ENCODE measurements around the gene NAA20.
A peak's percentile ranks its signal among the peaks of the same experiment; 100 is the strongest.

The NAA20 gene

GRCh38 chr20:19991854-19992253 is 25.3 kb upstream of the NAA20 start:
- DNase-seq (ENCODE audit: low read depth), result no peak

GRCh38 chr20:19992996-19993908 is 23.9 kb upstream of the NAA20 start:
- peak; percentile 96 for DNase-seq (ENCODE audit: low read depth)

- peak; percentile 57 for DNase-seq (ENCODE audit: low read depth)
Measured at GRCh38 chr20:19993958-19994669, 23.0 kb upstream of the NAA20 start.

GRCh38 chr20:19995220-19995863 is 21.8 kb upstream of the NAA20 start:
- DNase-seq (ENCODE audit: low read depth), result peak; percentile 62

- DNase-seq (ENCODE audit: low read depth), result no peak
Measured at GRCh38 chr20:19996222-19996621, 20.9 kb upstream of the NAA20 start.

DNA sequence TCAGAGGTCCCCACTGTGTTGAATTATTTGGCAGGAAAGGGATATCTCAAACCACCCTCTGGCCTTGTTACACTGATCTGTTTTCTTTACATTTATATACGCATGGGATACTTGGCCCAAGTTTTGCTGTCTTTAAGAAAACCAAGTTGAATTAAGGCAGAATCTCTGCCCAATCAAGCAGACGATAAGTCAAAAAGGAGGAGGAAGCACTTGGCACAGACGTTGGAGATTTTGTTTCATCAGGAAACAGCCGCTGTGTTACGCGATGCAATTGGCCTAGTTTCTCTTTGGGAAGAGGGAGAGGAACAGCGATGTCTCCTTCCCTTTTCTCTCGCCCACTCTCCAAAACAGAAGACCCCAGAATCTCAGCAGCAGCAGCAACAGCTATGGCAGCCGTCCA is 20.2 kb upstream of the NAA20 start:
- DNase-seq (ENCODE audit: low read depth), result no peak

DNA sequence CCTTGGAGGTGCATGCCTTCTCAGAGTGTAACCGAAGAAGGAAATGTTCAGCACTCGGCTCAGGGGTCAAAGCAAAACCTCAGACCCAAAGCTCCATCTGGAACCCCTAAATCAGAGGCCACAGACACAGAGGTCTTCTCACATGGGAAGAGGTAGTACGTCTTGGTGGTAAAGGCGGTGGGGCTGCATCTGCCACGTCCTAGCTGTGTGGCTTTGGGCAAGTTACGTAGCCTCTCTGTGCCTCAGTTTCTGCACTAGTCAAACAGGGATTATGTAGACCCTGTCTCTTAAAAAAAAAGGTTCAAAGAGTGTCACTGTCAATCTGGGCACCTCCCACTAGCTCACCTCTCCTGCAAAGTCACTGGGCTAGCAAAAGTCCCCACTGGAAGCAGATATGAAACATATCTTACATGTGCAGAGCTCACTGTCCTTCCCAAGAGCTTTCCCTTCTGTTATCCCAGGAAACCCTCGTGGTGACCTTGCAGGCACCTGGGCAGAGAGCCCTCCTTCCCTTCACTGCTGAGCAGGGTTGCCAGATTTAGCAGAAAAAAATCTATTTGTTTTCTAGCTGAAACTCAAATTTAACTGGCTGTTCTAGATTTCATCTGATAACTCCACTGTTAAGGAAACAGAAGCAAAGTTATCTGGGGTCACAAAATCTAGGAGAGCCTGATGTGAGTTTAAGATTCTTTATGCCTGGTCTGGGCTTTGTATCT is 18.0 kb upstream of the NAA20 start:
- no peak for DNase-seq (ENCODE audit: low read depth)

DNA sequence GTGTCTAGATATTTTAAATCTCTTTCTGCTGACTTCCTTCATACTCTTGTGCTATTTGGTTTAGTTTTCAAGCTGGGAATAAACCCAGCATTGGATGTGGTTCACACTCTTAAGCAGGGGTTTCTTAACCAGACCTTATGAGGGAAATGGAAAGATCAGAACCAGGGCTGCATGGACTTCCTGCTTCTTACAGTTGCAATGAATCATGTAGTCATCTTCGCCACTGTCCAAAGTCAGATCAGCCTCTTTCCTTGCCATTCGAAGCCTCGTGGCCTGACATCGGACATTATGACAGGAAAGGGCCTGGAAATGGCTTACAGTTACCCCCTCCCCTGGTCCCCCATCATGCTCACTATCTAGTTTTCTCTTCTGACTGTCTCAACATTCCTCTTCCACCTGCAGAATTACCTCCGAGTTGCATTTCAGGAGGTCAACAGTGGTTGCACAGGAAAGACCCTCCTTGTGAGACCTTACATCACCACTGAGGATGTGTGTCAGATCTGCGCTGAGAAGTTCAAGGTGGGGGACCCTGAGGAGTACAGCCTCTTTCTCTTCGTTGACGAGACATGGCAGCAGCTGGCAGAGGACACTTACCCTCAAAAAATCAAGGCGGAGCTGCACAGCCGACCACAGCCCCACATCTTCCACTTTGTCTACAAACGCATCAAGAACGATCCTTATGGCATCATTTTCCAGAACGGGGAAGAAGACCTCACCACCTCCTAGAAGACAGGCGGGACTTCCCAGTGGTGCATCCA is 16.8 kb upstream of the NAA20 start:
- no peak for DNase-seq (ENCODE audit: low read depth)

GRCh38 chr20:20002101-20002998 is 14.8 kb upstream of the NAA20 start:
- DNase-seq (ENCODE audit: low read depth), result peak; percentile 85

GRCh38 chr20:20003031-20003954 is 13.9 kb upstream of the NAA20 start:
- peak; percentile 73 for DNase-seq (ENCODE audit: low read depth)

DNA sequence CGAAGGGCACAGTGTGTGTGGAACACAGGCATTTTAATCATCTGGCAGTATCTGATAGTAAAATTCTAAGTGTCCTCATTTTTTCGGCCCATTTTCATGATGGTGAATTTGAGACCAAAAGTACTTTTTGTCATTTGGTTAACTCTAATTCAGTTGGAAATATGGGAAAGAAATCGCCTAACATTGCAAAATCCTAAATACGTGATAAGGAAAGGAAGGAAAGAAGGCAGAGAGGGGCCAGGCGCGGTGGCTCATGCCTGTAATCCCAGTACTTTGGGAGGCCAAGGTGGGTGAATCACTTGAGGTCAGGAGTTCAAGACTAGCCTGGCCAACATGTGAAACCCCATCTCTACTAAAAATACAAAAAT is 13.2 kb upstream of the NAA20 start:
- peak; percentile 70 for DNase-seq (ENCODE audit: low read depth)

- DNase-seq (ENCODE audit: low read depth), result no peak
Measured at GRCh38 chr20:20005342-20005741, 11.8 kb upstream of the NAA20 start.

- DNase-seq (ENCODE audit: low read depth), result no peak
Measured at GRCh38 chr20:20009784-20010253, 7.3 kb upstream of the NAA20 start.

GRCh38 chr20:20010639-20011500 is 6.3 kb upstream of the NAA20 start:
- peak; percentile 90 for DNase-seq (ENCODE audit: low read depth)

GRCh38 chr20:20012541-20012940 is 4.6 kb upstream of the NAA20 start:
- no peak for DNase-seq (ENCODE audit: low read depth)

- DNase-seq (ENCODE audit: low read depth), result no peak
Measured at GRCh38 chr20:20014659-20015058, 2.5 kb upstream of the NAA20 start.

DNA sequence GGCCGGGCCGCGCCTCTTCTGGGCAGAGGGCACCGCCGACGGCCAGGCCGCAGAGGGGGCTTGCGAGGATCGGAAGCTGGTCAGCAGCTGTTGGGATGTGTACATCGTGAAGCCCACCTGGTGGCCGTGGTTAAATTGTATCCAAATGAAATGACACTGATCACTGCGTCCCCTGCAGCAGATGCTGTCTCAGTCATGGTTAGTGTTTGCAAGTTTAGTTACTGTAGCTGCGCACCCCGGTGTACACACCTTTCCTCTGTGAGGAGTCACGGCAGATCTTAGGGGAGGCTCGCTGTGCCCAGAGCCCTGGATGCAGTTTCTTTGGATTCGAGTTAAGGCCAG is 653 bp downstream of the NAA20 start:
- no peak for DNase-seq (ENCODE audit: low read depth)

GRCh38 chr20:20018366-20018765 is 1.2 kb downstream of the NAA20 start:
- no peak for DNase-seq (ENCODE audit: low read depth)

Data from amniotic epithelial cell (primary cell).